ENCODE results near the gene IPO13.

IPO13 gene

DNA sequence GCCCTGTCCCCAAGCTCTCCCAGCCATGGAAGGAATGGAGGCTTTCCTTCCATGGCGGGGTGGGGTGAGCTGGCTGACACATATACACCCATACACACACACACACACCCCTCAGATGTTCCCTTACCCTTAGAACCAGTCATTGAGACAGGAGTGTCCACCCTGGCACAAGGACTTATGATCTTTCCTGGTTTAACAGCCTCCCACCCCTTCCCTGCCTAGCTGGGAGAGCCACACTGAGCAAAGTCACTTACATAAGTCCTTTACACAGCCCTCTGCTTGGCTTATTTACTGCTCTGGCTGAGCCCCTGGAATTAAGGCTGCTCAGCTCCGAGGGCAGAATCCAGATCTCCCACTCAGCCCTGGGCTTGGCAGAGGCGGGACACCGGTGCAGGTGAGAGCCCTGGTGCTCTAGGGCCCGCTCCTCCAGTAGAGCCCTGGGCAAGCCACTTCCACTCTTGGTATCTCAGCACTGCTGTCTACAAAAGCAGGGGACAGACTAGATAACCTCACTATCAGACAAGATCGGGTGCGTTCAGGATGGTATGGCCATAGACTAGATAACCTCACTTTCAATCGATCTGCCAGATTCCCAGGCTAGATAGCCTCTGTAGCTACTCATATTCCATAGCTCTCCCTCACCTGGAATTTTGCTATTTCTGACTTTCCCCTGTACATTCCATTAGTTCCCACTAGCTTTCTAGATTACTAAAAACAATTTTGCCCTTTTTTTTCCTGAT, 67.8 kb downstream of the IPO13 start:
- DNase-seq (ENCODE audit: low read depth, low spot score), result no peak
- no peak overlapping the region for H3K4me3 ChIP-seq (ENCODE audit: low read depth, low read length)
- TF ChIP-seq, protein P1, sequence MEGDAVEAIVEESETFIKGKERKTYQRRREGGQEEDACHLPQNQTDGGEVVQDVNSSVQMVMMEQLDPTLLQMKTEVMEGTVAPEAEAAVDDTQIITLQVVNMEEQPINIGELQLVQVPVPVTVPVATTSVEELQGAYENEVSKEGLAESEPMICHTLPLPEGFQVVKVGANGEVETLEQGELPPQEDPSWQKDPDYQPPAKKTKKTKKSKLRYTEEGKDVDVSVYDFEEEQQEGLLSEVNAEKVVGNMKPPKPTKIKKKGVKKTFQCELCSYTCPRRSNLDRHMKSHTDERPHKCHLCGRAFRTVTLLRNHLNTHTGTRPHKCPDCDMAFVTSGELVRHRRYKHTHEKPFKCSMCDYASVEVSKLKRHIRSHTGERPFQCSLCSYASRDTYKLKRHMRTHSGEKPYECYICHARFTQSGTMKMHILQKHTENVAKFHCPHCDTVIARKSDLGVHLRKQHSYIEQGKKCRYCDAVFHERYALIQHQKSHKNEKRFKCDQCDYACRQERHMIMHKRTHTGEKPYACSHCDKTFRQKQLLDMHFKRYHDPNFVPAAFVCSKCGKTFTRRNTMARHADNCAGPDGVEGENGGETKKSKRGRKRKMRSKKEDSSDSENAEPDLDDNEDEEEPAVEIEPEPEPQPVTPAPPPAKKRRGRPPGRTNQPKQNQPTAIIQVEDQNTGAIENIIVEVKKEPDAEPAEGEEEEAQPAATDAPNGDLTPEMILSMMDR (IDR thresholded peaks at IDR 0.05; ENCODE audit: insufficient read depth, low read length, missing control alignments), result no peak
- ChIA-PET POLR2A (interaction anchor here (1.3 kb wide), 1 partner anchor 17 kb away, joined by 5 read pairs; the partner anchor contains the start of gene SLC6A9), CTCF (interaction anchor here (0.9 to 15.1 kb wide), 5 partner anchors 10 to 33 kb away, joined by 3 to 170 read pairs (median 4); partner anchors contain the start of gene SLC6A9)

DNA sequence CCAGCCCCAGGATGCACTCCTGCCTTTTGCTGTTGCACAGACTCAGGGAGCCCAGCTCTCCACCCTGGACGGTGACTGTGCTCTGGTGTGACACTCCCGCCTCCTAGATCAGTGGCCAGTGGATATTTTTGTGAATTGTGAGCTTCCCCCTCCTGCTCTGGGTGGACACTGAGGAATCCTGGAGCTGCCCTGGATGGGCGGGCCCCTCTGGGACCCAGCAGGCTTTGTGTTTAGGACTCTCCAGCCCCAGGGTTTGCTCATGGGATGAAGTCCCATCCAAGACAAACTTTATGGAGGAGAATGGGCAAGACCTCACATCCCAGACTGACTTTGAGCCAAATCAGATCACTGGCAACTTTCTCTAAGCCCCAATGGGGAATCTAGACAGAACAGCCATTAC, 68.5 kb downstream of the IPO13 start:
- ChIA-PET CTCF (interaction anchor here (1.0 to 15.1 kb wide), 4 partner anchors 11 to 32 kb away, joined by 3 to 170 read pairs (median 10); partner anchors contain the start of gene SLC6A9), POLR2A (interaction anchor here (1.3 kb wide), 1 partner anchor 16 kb away, joined by 5 read pairs; the partner anchor contains the start of gene SLC6A9)
- H3K4me3 ChIP-seq (ENCODE audit: low read depth, low read length), result no peak overlapping the region
- DNase-seq (ENCODE audit: low read depth, low spot score), result no peak
- TF ChIP-seq, protein P1 (IDR thresholded peaks at IDR 0.05; ENCODE audit: insufficient read depth, low read length, missing control alignments), result no peak

DNA sequence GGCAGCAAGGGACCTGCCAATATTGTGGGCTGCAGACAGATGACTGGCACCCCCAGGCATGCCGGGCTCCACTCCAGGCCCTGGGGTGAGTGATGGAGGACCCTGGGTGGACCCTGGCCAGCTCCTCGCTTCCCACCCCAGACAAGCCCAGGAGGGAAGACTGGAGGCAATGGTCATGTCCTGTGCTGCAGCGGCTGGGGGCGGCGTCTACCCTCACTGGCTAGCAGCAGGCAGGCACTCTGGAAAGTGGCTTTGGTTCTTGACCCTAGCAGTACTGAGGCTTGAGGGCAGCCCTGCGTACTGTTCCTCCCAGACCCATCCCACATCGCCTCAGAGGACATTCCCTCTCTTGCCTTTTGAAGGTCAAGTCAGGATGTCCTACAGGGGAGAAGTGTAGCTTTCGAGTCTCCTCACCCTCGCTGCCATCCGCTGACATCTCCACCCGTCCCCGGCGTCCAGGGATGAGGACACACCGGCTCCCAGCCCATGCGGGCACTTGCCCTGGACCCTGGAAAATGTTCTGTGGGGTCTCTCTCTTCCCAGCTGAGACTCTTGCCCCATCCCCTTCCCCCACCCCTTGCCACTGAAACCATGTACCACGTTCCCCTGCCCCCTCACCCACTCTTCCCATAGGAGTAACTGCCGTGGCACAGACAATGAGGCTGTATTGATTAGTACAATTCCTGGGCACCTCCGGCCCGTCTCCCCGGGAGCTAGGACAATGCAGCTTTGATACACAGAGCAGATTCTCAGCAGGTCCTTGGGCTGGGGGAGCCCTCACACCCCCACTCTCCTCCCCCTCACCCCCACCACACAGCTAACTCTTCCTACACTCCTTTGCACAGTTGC, 69.5 kb downstream of the IPO13 start:
- ChIA-PET CTCF (interaction anchor here (1.0 to 15.1 kb wide), 2 partner anchors 12 to 20 kb away, joined by 4 to 170 read pairs; no protein-coding TSS in a partner anchor), POLR2A (interaction anchor here (1.3 kb wide), 1 partner anchor 15 kb away, joined by 5 read pairs; the partner anchor contains the start of gene SLC6A9)
- TF ChIP-seq, protein P1 (IDR thresholded peaks at IDR 0.05; ENCODE audit: insufficient read depth, low read length, missing control alignments), result no peak
- no peak overlapping the region for H3K4me3 ChIP-seq (ENCODE audit: low read depth, low read length)
- DNase-seq (ENCODE audit: low read depth, low spot score), result no peak

DNA sequence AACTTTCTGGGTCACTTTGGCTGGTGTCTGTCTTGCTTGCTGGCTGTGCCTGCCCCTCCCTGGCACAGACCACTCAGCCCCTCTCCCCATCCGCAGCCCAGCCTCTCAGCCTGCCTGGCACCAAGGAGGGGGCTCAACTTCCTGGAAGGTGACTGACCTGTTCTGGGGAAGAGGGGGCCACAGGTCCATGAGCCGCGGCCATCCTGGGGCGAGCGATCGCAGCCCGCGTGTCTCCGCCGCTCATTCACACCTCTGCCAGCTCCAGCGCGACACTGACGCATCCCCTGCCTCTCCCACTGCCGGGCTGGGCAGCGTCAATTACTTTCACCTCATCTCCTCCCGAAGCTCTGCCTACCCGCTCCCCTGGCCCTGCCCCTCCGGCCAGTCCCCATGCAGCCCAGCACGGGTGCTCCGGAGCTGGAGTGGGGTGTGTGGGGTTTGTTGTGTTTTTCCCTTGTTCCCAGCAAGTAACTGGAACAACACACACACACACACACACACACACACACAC, 70.2 kb downstream of the IPO13 start:
- no peak for DNase-seq (ENCODE audit: low read depth, low spot score)
- TF ChIP-seq, protein P1 (IDR thresholded peaks at IDR 0.05; ENCODE audit: insufficient read depth, low read length, missing control alignments), result no peak
- ChIA-PET CTCF (interaction anchor here (1.0 to 15.1 kb wide), 2 partner anchors 12 to 19 kb away, joined by 4 to 170 read pairs; no protein-coding TSS in a partner anchor), POLR2A (interaction anchor here (0.9 kb wide), 1 partner anchor 10 kb away, joined by 3 read pairs; no protein-coding TSS in a partner anchor)
- no peak overlapping the region for H3K4me3 ChIP-seq (ENCODE audit: low read depth, low read length)
